ENCODE data around the gene TTLL8.

TTLL8 gene

DNA sequence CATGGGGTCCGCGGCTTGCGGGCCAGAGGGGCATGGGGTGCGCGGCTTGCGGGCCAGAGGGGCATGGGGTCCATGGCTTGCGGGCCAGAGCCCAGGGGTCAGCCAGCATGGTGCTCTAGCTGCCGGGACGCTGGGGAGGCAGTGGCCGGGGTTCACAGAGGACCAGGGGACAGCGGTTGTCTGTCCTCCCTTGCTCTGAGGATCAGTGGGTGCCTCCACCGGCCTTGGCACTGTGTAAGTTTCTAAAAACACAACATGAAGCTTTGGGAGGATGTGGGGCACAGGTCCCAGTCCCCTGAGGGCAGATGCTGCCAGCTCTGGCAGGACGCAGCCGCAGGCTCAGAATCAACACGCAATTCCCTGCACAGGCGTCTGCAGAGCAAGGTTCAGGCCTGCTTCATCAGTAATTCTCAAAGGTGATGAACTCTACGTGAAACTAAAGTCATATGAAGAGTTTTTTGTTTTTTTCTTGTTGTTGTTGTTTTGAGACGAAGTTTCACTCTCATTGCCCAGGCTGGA lies 24.2 kb upstream of the TTLL8 start:
- DNase-seq = no peak

DNA sequence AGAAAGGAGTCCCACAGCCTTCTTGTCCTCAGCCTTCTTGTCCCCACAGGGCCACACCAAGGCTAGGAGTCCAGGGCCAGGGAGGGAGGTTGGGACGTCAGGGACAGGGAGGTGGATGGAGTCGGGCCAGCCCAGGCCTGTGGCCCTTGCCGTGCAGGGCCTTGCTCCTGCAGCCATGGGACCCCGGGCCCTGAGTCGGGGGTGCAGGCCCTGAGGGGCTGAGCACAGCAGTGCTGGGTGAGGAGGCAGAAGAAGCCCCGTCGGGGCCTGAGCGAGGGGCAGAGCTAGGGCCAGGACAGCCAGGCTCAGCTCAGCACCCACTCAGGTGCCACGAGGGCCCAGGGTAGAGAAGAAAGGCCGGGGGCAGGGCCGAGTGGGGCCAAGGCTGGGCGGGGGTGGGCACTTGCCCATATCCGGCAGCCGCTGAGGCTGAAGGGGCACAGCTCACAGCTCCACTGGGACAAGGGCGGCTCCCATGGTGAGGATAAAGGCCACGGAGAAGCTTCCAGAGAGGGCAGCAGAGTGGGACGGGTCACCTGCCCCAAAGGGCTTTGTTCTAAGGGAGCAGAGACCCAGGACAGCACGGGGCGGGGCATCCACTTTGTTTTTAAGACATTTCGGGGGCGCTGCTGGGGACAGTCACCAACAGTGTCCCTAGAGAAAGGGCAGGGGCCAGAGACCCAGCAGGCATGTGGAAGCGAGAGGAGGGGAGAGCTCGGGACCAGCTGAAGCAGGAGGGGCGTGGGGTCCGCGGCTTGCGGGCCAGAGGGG lies 23.5 kb upstream of the TTLL8 start:
- DNase-seq = no peak

DNA sequence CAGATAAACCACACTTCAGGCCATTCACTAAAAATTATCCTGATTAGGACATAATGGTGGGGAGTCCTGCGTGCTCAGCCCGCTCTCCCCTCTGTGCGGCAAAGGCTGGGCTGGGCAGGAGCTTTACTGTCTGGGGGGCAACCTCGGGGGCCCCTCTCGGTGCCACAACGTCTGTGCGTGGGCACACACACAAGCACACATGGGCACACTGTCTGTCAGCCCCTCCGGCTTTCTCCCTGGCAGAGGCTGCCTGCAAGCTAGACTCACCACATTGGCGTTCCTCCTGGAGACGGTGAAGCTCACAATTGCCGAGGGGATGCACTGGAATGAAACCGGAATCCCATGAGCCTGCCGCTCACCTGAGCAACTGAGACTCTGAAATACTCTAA lies 22.0 kb upstream of the TTLL8 start:
- no peak for DNase-seq

DNA sequence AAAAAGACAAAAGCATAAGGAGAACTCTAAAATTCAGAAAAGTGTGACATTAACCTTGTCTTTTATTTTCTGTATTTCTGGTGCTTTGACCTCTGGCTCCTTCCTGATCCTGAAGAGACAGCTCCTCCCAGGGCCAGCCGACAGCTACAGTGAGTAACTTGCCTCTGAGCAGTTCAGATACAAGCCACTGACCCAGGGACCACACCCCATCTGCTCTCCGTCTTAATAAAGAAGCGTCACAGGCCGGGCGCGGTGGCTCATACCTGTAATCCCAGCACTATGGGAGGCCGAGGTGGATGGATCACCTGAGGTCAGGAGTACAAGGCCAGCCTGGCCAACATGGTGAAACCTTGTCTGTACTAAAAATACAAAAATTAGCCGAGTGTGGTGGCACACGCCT lies 20.7 kb upstream of the TTLL8 start:
- no peak for DNase-seq

DNA sequence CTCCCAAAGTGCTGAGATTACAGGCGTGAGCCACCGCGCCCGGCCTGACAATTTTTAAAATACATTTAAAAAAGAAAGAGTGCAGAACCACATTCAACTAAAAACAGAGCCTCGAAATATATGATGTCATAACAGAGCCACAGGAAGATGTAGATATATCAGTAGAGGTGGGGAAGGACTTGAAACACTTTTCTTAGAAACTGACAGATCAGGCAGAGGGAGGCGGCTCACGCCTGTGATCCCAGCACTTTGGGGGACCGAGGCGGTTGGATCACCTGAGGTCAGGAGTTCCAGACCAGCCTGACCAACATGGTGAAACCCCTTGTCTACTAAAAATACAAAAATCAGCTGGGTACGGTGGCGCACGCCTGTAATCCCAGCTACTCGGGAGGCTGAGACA lies 20.1 kb upstream of the TTLL8 start:
- DNase-seq = no peak

DNA sequence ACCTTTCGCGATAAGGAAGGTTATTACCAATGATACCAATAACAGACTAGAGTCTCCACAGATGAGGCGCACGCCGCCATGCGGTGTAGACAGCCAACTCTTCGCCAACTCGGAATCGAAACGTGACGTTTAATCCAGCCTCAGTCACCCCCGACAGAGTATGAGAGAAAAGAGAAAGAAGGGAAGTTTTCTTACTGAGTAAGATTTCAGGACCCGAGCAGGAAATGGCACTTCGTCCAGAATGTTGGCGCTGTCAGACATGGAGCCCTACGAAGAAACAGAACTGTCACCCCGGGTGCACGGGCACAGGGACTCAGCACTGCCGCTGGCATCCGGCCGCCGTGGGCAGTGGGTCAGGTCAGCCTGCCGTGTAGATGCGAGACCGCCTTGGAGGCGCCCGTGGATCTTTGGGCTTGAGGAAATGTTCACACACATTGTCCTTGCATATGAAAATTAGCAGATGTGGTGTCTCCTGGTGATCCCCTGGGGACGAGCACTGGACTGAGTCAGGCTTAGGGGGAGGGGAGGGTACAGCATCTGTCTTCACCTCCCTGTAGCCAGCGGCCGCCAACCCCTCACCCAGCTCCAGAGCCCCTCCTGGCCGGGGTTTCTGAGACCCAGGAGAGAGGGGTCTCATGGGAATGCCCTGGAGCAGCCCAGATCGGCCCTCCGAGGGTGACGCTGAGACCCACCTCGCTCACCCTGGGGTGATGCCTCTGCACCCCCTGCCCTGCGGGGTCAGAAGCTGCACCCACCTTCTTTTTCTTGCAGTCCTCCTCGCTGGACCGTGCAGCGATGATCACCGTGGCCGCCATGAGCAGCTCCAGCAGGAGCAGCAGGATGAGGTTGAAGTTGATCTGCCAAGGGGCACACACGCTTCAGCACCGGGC lies 18.8 kb upstream of the TTLL8 start:
- no peak for DNase-seq

DNA sequence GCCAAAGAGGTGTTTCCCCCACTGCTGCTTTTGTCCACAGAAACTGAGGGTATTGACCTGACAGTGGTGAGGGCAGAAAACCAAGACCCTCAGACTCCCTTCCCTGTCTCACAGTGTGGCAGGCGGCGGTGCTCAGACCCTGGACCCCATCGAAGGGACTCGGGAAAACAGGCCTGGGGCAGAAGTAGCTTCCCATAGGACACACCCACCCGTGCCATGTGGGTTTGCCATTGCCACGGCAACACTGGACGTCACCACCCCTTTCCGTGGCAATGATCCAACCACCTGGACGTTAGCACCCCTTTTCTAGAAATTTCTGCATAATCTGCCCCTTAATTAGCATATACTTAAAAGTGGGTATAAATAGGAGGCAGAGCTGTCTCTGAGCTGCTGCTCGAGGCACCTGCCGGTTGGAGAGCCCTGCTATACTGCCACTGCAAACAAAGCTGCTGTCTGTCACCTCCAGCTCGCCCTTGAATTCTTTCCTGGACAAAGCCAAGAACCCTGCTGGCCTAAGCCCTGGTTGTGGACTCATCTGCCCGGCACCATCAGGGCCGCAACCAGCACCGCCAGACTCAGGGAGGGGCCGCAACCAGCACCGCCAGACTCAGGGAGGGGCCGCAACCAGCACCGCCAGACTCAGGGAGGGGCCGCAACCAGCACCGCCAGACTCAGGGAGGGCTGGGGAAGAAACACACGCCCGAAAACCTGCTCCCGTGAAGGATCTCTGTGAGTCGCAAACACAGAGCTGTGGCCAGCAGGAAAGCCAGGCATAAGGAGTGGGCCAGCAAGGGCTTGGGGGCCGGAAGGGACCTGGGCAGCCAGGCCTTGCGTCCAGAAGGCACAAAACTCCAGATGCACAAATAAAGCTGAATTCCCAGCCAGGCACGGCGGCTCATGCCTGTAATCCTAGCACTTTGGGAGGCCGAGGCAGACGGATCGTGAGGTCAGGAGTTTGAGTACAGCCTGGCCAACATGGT lies 16.7 kb upstream of the TTLL8 start:
- DNase-seq = no peak

DNA sequence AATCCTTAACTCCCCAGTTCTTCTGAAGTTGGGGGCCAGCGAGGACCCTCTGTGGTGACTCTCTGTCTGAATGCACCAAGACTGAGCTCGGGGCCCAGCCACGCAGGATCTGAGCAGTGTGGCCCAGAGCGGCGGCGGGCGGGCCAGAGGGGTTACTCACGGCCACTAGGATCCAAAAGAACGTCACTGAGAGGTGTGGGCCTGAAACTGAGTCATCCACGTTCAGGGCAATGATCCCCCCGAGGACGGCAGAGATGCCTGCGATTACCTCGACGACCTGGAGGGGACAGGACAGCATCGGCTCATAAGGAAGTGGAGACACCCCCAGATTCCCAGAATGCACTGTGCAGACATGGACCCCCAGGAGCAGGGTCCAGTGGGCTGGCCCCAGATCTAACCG lies 16.0 kb upstream of the TTLL8 start:
- DNase-seq = no peak

DNA sequence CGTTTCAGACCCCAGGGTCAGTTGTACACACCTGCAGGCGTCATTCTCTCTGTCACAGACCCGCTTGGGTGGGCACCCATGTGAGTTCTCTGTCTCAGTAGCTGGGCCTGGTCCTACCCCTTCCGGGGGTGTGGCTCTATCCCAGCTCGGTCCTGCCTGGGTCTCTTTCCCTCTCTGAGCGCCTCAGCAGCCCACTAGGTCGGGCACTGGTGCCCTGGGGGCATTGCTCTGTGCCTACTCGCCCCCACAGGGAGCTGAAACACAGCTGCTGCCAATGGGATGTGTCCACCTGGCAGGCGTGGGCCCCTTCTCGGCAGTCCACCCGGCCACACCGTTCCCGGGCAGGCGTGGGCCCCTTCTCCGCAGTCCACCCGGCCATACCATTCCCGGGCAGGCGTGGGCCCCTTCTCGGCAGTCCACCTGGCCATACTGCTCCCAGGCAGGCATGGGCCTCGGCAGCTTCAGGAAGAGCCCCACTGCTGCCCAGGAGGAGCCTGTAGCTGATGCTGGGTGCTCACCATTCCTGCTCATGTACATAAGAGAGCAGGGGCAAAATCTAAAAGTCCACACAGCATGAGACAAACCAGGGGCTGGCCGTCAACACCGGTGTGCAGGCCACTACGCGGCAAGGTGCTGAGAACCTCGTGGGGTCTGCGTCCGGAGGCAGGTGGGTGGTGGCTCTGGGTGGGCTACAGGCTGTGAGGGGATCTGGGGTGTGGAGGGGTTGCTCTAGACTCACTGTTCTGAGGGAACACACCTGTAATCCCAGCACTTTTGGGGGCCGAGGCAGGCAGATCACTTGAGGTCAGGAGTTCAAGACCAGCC lies 14.8 kb upstream of the TTLL8 start:
- DNase-seq = no peak

DNA sequence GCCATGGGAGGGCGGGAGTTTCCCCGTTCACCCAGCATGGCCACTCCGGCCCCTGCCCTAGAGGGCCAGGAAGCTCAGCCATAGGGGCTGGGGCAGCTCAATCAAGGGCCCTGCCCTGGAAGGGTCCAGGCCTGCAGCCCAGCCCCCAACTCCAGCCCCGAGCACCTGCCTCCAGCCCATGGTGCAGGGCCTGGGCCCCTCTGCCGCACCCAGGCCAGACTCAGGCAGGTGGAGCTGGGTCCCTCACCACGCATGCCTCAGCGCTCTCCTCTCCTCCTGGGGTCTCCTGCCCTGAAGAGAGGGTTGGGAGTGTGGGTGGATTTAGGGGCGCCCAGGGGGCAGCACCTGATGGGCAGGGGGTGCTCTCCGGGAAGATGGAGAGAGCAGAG lies 14.1 kb upstream of the TTLL8 start:
- no peak for DNase-seq

DNA sequence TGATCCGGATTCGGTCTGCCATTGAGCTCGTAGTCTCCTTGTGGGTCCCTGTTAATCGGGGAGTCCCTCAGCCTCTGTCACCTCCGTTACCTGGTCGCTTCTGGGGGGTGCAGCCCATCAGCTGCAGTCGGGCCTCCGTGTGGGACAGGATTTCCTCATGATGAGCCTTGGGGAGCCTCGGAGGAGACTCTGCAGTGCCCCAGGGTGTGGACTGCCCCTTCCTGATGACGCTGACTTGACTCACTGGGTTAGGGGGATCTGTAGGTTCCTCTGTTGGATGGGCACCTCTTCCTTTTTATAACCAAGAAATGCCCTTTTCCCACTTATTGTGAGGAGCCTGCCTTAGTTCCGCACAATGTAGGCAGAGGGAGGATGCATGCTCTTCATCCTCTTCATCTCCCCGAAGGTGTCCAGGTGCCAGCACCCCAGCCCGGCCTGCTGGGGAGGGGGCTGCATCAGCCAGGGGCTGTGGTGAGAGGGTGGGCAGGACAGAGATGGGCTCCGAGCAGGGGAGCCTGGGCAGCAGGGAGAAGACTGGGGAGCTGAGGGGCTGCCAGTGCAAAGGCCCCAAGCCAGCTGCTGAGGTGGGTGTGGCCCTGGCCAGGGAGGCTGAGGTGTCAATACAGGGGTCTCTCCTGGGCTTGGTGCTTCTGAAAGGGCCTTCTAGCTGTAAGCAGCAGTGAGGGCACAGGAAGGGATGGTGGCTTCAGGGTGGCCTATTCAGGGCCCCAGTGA lies 13.5 kb upstream of the TTLL8 start:
- no peak for DNase-seq

DNA sequence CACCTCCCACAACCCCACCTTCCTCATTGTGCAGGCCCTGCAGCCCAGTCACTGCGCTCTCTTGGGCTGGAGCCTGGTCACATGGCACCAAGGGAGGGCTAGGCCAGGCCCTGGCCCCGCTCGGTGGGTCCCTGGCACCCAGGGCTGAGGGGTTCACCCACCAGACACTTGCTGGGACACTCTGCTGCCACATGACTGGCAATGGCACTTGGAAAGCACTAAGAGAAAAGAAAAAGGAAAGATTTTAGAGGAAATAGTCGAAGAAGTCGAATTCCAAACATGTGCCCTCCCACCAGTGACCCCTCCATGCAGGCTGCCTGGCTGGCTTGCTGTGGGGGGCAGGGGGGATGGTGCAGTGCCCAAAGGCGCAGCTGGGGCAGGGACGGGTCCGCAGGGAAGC lies 12.3 kb upstream of the TTLL8 start:
- no peak for DNase-seq

DNA sequence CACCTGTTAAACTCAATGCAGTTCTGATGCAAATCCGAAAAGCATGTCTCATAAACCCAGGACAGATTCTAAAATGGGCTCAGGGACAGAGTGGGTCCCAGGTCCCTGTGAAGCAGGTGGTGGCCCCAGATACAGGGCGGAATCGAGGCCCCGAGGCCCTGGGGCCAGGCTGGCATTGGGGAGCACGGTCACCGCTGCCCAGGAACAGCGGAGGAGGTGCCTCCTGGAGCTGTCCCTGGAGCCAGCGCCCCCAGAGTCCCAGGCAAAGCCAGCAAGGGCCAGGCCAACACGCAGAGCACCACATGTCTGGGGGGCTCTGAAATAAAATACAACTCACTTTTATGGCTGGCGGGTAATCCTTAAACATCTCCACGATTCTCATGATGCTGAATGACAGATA lies 10.0 kb upstream of the TTLL8 start:
- DNase-seq = no peak

DNA sequence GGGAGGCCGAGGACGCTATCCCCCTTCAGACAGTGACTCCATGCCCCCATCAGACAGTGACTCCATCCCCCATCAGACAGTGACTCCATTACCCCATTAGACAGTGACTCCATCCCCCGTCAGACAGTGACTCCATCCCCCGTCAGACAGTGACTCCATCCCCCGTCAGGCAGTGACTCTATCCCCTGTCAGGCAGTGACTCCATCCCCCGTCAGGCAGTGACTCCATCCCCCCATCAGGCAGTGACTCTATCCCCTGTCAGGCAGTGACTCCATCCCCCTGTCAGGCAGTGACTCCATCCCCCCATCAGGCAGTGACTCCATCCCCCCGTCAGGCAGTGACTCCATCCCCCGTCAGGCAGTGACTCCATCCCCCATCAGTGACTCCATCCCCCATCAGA lies 9.1 kb upstream of the TTLL8 start:
- DNase-seq = no peak

DNA sequence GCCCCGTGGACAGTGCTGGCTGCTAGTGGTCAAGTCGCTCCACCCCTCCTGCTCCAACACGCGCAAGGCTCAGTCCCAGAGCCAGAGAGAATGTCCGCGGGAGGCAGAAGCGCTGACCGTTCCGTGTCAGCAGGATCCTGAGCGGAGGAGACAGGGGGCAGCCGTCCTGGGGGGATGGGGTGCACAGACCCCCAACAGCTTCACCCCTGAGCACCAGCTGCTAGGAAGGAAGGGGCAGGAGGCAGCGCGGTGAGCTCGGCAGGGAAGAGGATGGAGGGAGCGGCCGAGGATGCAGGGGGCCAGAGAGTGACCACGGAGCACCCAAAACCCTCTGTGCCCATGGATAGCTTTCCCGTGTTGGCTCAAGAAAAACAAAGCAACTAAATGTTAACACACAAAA lies 6.4 kb upstream of the TTLL8 start:
- DNase-seq = no peak

DNA sequence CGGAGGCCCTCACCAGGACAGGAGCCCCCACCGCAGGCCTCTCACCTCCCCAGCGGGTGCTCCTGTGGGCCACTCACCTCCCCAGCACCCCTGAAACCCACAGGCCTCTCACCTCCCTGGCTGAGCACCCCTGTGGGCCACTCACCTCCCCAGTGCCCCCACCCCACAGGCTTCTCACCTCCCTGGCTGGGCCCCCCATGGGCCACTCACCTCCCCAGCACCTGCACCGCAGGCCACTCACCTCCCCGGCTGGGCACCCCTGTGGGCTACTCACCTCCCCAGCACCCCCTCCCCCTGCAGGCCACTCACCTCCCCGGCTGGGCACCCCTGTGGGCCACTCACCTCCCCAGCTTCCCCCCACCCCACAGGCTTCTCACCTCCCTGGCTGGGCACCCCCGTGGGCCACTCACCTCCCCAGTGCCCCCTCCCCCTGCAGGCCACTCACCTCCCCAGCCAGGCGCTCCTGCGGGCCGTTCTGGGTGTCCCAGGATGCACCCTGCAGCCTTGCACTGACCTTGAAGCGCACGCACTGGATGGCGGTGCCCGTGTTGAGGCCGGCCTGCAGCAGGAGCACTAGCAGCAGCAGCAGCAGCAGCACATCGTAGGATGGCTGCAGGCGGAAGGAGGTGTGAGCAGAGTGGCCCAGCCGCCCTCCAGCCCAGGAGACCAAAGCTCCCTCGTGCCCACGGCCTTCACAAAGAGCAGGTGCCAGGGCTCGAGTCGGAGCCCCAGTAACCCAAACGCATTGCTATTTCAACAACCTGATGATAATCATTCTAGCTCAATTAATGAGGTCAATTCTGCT lies 5.7 kb upstream of the TTLL8 start:
- DNase-seq = no peak

DNA sequence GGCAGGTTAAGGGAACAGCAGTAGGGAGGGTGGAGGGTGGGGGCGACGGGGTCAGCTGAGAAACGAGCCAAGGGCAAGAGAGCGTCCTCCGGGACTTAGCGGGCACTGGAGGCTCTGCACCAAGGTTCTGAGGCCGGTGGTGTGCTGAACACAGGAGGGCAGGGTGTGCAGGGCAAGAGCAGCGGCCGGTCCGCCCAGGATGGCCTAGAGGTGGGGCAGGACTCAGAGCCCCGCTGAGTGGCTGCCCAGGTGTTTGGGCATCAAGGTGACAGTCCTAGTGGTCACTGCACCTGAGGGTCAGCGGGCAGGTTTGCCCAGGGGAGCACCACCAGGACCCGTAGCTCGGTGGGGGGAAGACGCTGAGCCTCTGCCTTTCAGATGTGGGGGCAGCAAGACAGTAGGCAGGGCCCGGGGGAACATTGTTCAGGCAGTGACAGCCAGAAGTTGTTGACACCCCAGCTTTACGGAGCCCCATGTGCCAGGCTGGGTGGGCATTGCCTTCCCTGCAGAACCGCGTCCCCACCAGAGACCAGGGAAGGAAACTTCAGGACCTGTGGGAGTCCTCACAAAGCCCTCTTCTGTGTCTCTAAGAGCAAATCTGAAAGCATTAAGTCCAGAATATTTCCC lies 4.5 kb upstream of the TTLL8 start:
- no peak for DNase-seq

DNA sequence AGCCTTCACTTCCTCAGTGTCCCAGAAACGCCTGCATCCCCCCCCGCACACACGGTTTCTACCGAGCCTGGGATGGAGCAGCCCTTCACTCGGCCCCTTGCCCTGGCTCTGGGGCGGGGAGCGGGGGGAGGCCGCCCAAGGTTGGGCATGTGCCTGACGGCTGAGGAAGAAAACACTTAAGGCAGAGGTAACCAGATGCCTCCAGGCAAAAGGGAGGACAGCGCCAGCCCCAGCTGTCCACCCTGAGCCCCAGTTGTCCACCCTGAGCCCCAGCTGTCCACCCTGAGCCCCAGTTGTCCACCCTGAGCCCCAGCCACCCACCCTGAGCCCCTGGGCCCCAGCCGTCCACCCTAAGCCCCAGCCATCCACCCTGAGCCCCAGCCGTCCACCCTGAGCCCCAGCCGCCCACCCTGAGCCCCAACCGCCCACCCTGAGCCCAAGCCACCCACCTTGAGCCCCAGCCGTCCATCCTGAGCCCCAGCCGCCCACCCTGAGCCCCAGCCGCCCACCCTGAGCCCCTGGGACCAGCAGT lies 3.8 kb upstream of the TTLL8 start:
- DNase-seq = no peak

DNA sequence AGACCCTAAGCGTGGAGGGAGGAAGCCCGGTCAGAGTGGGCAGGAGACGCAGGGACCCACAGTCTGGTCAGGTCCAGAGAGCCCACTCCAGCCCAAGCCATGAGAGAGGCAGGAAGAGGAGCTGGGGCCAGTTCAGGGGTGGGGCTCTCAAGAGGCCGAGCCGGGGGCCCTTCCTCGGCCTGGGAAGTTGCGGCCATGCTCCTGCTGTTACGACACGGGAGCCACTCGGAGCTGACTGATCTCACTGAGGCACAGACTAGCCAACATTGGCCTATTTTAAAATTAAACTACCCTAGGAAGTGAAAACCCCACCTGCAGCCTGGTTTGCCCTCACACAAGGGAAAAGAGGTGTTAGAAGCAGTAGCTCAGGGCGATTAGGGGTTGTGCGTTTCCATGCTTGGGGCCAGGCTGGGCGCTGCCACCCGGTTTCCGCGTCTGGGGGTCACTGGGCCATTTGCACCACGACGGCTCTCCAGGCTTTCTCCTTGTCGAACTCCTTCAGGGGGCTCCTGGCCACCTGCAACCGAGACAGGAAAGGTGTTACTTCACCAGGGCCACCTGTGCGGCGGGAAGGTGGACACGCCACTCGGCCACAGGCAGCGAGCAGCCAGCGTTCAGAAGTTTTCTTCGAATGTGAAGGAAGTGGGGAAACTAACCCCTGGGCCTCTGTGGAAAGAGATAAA lies 3.2 kb upstream of the TTLL8 start:
- DNase-seq = no peak
